Left ventricle myocardium inferior (tissue), 1 donor: ENCODE results near the gene ZNF93. TPM values are rescaled to one million over a fixed set of nuclear protein-coding genes. Genes with fewer than 3 reads are reported as not detected.
A peak's percentile ranks its signal among the peaks of the same experiment; 100 is the strongest.
"Not testable (repeated sequence)": the region's sequence is repeated elsewhere in the genome, so short reads cannot be mapped to it uniquely, and the experiment has no call there.

Source experiments
- DNase-seq: peaks from one replicate; pipeline ENCODE4 v3.0.0-alpha.2; 2020
- H3K27ac ChIP-seq: fragments of 200-600 bp; replicated peaks from 2 replicates; pipeline ENCODE4 v1.8.0; 2021
- H3K27me3 ChIP-seq: fragments of 200-600 bp; 2 replicates; pipeline ENCODE4 v1.8.0; 2021; ENCODE audit warnings: low read depth
- H3K36me3 ChIP-seq: fragments of 200-600 bp; 2 replicates; pipeline ENCODE4 v1.8.0; 2021
- H3K4me1 ChIP-seq: fragments of 200-600 bp; 2 replicates; pipeline ENCODE4 v1.8.0; 2021
- H3K4me3 ChIP-seq: fragments of 200-600 bp; 2 replicates; pipeline ENCODE4 v1.8.0; 2021; ENCODE audit warnings: mild to moderate bottlenecking, moderate library complexity
- H3K9me3 ChIP-seq: fragments of 200-600 bp; replicated peaks from 2 replicates; pipeline ENCODE4 v1.8.0; 2021
- intact Hi-C: fragments of 100-400 bp; cut with micrococcal nuclease; formaldehyde crosslinking; loops from one replicate; pipeline ENCODE4 v1.11.0; 2022
- total RNA-seq: library from RNA; stranded (reverse); fragmentation: NEBNext Ultra II Directional; extraction: Animal tissue kit (Norgen Biotek cat#: 25700); gene quantifications from one replicate; pipeline ENCODE4 v1.2.1, GENCODE V29; 2021
- TF ChIP-seq, protein P1 (sequence below): fragments of 200-600 bp; IDR thresholded peaks from 2 replicates; pipeline ENCODE4 v1.8.0; 2021; ENCODE audit warnings: antibody characterized with exemption, mild to moderate bottlenecking, borderline replicate concordance
- donor health status: DM: no; HTN: yes; CAD: no; lungs with severe emphysema.

The ZNF93 gene
- total RNA-seq, 1 donor from 2014 or later, result 1.3 TPM

DNA sequence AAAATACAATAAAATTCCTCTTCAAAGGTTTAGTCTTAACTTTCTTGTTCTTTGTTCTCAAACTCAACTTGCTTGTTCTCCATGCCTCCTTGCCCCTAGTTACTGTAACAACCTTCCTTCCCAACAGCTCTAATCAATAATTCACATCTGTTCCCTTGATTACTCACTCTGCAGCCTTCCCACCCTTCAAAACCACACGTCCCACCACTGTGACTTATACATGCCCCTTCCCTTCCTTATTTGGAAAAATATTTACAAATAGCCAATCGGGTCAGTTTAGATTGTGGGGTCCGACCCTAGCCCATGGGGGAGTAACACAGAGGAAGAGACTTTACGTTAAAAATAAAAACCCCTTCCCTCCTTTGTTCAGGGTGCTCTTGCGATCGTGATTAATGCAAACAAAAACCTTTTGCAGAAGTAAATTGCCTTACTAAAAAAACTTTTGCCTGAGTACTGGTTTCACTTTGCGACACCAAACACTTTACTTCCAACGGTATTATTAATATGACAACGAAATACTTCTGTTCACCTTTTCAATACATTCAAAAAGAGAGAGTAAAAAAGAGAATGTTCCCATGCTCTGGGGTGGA is 512 bp upstream of the ZNF93 start:
- Histone ChIP-seq H3K27me3 (no peaks in the 10 kb centered on the region), H3K36me3 (peaks cover 5% of the 10 kb centered on the region), H3K4me3 (peak overlapping the region; percentile 80), H3K4me1 (peaks cover 20% of the 10 kb centered on the region), H3K9me3 (peaks cover 25% of the 10 kb centered on the region), H3K27ac (peak overlapping the region; percentile 75)
- TF ChIP-seq, protein P1, sequence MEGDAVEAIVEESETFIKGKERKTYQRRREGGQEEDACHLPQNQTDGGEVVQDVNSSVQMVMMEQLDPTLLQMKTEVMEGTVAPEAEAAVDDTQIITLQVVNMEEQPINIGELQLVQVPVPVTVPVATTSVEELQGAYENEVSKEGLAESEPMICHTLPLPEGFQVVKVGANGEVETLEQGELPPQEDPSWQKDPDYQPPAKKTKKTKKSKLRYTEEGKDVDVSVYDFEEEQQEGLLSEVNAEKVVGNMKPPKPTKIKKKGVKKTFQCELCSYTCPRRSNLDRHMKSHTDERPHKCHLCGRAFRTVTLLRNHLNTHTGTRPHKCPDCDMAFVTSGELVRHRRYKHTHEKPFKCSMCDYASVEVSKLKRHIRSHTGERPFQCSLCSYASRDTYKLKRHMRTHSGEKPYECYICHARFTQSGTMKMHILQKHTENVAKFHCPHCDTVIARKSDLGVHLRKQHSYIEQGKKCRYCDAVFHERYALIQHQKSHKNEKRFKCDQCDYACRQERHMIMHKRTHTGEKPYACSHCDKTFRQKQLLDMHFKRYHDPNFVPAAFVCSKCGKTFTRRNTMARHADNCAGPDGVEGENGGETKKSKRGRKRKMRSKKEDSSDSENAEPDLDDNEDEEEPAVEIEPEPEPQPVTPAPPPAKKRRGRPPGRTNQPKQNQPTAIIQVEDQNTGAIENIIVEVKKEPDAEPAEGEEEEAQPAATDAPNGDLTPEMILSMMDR, result no peak
- DNase-seq, result no peak
- intact Hi-C loops, result no loop called here

DNA sequence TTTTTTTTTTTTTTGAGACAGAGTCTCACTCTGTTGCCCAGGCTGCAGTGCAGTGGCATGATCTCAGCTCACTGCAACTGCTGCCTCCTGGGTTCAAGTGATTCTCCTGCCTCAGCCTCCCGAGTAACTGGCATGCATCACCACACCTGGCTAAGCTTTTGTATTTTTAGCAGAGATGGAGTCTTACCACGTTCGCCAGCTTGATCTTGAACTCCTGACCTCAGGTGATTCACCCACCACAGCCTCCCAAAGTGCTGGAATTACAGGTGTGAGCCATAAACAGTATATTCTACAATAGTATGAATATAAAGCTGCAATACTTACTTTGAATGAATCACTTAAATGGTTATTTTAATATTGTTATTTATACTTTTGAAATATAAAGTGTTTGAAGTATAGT is 6.8 kb downstream of the ZNF93 start:
- H3K4me3 ChIP-seq, H3K36me3 ChIP-seq, H3K27ac ChIP-seq, H3K4me1 ChIP-seq, H3K9me3 ChIP-seq, H3K27me3 ChIP-seq, DNase-seq, intact Hi-C loops: not testable (repeated sequence)

DNA sequence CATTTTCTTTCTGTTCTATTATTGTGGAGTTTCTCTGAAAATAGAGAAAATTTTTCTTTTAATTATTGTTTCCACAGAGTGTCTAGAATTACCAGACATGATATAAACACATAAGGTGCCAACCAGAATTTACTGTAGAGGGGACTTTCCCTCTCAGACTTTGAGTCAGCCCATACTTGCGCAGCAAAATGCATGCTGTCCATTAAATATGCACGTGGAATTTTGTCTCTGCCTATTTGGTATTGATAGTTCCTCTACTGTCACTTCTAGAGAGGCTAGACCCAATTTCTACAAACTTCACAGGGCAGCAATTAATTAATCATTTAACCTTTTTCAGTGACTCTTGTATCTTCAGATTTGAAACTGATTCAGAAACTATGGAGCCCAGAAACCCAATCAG is 8.9 kb downstream of the ZNF93 start:
- no peaks in the 10 kb centered on the region for H3K9me3 ChIP-seq
- intact Hi-C loops, result no loop called here
- TF ChIP-seq, protein P1, result no peak
- H3K27me3 ChIP-seq, result no peaks in the 10 kb centered on the region
- H3K4me3 ChIP-seq, result no peak overlapping the region
- DNase-seq, result no peak
- no peak overlapping the region for H3K27ac ChIP-seq
- no peaks in the 10 kb centered on the region for H3K36me3 ChIP-seq
- H3K4me1 ChIP-seq, result no peaks in the 10 kb centered on the region

DNA sequence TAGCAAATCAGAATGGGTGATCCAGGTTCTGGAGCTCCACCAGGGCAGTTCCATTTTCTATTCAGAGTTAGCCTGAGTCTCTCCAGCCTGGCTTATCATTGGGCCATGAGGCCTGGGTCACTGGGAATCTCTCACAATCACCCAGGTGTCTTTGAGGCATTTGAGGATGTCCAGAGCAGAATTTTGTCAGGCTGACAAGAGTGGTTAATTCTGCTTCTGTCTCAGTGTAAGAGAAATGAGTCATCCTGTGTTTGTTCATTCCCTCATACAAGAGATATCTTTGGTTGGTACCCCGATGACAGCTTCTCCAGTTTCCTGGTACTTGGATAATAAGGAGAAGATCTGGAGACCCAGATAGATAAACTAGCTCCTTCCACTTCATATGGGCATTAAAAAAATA is 10.4 kb downstream of the ZNF93 start:
- Histone ChIP-seq H3K27ac (no peak overlapping the region), H3K4me3 (no peak overlapping the region), H3K27me3 (no peaks in the 10 kb centered on the region), H3K9me3 (no peaks in the 10 kb centered on the region), H3K4me1 (no peaks in the 10 kb centered on the region), H3K36me3 (peaks cover 3% of the 10 kb centered on the region)
- no peak for DNase-seq
- intact Hi-C loops, result no loop called here
- TF ChIP-seq, protein P1, result no peak

DNA sequence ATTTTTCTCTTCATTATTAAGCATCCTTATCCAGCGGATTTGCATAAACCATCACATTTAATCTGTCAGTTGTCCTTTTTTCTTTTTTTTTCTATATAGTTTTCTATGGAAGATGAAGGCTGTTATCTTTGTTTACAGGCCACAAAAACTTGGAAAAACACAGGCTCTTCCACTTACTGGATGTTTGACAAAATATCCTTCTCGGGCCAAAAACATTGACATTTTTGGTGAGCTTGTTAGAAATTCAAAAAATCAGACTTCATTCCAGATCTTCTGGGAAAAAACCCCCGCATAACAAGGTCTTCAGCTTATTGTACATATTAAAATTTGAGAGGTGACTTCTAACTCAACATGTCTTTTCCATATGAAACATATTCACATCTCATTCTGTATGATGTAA is 13.8 kb downstream of the ZNF93 start:
- Histone ChIP-seq H3K27me3 (no peaks in the 10 kb centered on the region), H3K4me3 (no peak overlapping the region), H3K9me3 (no peaks in the 10 kb centered on the region), H3K4me1 (no peaks in the 10 kb centered on the region), H3K36me3 (peaks cover 7% of the 10 kb centered on the region), H3K27ac (no peak overlapping the region)
- intact Hi-C loops, result no loop called here
- TF ChIP-seq, protein P1, result no peak
- DNase-seq, result no peak

DNA sequence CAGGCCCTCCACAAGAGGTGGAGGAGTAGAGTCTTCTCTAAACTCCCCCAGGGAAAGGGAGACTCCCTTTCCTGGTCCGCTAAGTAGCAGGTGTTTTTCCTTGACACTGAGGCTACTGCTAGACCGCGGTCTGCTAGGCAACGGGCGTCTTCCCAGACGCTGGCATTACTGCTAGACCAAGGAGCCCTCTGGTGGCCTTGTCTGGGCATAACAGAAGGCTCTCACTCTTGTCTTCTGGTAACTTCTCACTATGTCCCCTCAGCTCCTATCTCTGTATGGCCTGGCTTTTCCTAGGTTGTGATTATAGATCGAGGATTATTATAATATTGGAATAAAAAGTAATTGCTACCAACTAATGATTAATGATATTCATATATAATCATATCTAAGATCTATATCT is 29.7 kb downstream of the ZNF93 start:
- DNase-seq, result peak; percentile 60
- not testable (repeated sequence) for H3K4me1 ChIP-seq, H3K27me3 ChIP-seq, H3K27ac ChIP-seq, H3K4me3 ChIP-seq
- intact Hi-C loops, result loop anchor here (10.0 kb wide), 1 partner anchor 396 kb away; the partner anchor contains the start of gene CILP2
- Histone ChIP-seq H3K9me3 (peaks cover 56% of the 10 kb centered on the region), H3K36me3 (peaks cover 73% of the 10 kb centered on the region)
- TF ChIP-seq, protein P1, result peak; percentile 80

DNA sequence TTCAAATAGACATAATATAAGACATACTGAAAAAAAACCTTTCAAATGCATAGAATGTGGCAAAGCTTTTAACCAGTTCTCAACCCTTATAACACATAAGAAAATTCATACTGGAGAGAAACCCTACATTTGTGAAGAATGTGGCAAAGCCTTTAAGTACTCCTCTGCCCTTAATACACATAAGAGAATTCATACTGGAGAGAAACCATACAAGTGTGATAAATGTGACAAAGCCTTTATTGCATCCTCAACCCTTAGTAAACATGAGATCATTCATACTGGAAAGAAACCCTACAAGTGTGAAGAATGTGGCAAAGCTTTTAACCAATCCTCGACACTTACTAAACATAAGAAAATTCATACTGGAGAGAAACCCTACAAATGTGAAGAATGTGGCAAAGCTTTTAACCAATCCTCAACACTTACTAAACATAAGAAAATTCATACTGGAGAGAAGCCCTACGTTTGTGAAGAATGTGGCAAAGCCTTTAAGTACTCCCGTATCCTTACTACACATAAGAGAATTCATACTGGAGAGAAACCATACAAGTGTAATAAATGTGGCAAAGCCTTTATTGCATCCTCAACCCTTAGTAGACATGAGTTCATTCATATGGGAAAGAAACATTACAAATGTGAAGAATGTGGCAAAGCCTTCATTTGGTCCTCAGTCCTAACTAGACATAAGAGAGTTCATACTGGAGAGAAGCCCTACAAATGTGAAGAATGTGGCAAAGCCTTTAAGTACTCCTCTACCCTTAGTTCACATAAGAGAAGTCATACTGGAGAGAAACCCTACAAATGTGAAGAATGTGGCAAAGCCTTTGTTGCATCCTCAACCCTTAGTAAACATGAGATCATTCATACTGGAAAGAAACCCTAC is 32.9 kb downstream of the ZNF93 start:
- H3K4me1 ChIP-seq, H3K27ac ChIP-seq, H3K4me3 ChIP-seq, DNase-seq, H3K27me3 ChIP-seq: not testable (repeated sequence)
- H3K9me3 ChIP-seq, result peaks cover 88% of the 10 kb centered on the region
- H3K36me3 ChIP-seq, result peaks cover 49% of the 10 kb centered on the region
- intact Hi-C loops, result loop anchor here (10.0 kb wide), 1 partner anchor 399 kb away; the partner anchor contains the start of gene CILP2
